ENCODE data around the gene PRTG.
"Not testable (repeated sequence)": the region's sequence is repeated elsewhere in the genome, so short reads cannot be mapped to it uniquely, and the experiment has no call there.

PRTG gene

DNA sequence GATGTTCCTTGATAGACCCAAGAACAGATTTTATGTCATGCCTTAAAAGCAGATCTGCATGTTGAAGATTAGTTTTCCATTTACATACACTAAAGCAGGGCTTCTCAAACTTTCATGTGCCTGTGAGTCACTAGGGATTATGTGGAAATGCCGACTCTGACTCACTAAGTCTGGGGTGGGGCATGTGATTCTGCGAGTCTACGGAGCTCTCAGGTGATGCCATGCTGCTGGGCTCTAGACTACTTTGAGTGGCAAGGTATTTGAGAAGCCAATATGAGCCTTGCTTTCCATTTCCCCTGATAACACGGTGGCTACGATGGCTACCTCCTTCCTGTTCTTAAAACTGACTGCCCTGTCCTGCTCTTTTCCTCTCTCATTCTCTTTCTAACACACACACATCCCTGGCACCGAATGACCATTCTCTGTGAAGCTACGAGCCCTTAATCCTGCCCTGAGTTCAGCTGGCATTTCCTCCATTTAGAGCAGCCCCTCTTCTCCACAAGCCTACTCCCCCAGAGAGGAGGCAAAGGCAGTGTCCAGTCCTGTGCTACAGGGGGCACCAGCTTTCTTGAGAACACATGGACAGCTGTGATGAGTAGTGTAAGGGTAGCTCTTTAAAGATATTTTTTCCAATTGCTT is 115.1 kb downstream of the PRTG start:
- no peak for DNase-seq

DNA sequence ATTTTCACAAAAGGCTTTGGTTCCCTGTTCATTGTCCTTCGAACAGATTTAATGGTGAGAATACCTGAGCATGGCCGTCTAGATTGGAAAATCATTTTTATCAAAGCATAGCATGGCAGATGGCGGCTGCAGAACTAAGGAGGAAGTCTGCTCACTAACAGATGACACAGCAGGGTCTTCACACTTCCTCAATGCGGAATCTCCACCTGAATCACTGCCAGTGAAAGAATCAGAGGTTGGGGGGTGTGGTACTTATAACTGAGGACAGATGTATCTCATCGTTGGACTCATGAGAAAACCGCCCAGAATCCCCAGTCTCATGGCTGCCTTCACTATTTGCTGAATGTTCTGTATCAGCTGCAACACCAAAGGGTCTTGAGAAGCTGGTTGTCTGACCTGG is 123.2 kb downstream of the PRTG start:
- DNase-seq: no peak

DNA sequence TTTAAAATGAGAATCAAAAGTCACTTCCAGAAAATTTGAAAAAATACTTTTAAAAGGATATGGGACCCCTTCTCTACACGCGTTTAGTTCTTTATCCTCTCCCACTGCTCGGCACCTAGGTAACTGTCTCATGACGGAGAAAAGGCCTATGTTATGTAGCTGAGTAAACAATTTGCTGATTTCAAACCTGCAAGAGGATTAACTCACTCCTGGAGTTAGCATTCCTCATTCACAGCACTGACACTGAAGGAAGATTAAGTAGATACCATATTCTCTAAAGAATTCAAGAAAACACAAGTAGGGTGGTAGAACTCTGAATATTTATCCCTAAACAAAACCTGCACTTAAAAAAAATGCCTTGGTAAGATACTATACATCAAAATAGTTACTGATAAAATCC is 124.6 kb downstream of the PRTG start:
- no peak for DNase-seq

DNA sequence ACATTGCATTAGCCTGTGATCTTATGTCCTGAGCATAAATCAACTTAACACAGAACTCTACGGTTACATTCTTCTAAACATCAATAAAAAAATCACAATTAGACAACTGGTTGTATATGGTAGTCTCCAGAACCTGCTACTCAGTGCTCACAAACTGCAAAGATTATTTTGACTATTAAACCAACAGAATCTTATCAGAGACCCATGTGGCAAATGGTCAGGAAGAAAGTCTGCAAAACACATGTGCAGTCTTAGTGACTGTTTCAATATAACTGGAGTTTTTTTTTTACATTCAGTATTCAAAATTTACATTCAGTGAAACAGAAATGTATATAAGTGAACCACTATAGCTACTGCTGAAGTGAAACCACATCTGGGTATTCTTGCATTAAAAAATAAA is 127.5 kb downstream of the PRTG start:
- no peak for DNase-seq

DNA sequence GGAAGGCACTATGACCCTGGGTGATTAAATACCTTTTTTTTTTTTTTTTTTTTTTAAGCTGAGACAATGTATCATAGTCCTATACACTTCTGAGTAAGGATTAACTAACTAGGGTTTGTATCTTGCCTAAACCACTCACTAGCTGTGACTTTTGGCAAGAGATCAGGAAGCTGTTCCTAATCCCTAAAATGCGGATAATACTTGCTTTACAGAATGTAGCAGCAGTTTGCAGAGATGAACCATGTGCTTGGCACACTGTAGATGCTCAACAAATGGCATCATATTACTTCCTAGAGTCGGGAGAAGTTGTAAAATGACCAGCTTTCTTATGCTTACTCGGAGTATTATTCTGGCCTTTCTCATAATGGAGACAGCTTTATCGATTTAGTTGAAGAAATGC is 129.2 kb downstream of the PRTG start:
- DNase-seq: no peak

DNA sequence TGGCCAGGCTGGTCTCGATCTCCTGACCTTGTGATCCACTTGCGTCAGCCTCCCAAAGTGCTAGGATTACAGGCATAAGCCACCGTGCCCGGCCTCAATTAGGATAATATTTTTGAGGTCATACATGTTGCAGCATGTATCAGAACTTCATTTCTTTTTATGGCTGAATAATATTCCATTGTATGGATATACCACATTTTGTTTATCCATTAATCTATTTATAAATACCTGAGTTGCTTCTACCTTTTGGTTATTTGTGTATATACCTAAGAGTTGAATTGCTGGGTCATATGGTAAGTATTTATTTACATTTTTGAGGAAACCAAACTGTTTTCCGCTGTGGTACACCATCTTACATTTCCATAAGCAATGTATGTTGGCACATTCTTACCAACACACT is 136.7 kb downstream of the PRTG start:
- DNase-seq: no peak

DNA sequence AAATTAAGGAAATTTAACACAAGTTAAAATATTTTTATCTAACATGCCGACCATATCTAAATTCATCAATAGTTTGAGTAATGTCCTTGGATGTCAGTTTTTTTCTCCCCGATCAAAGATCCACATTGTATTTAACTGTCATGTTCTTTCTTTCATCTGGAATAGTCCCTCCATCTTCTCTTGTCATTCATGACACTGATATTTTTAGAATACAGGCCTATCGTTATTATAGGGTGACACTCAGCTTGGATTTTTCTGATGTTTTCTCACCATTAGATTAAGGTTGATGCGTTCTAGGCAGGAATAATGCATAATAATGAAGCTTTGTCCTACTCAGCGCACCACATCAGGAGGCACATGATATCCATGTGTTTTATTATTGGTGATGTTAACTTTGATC is 141.6 kb downstream of the PRTG start:
- DNase-seq: no peak

DNA sequence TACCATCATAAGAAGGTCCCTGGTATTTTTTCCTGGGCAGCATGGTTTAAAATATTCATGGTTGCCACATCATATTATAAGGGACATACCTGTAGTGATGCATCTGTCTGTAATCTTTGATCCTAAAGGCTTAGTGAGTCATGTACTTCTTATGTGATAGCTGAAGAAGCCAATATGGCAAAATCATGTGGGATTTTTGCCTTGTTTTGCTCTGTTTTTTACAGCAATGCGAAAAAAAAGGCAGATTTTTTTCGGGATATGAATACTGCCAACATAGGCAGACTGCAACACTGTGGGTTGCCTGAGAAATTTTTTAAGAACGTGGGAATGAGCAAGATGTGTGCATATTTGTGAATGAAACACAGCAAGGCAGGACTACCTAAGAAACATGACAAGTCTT is 143.5 kb downstream of the PRTG start:
- no peak for DNase-seq

DNA sequence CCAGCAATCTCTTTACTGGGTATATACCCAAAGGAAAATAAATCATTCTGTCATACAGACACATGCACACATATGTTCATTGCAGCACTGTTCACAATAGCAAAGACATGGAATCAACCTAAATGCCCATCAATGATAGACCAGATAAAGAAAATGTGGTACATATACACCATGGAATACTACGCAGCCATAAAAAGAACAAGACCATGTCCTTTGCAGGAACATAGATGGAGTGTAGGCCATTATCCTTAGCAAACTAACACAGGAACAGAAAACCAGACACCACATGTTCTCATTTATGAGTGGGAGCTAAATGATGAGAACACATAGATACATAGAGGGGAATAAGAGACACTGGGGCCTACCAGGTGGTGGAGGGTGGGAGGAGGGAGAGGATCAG is 149.9 kb downstream of the PRTG start:
- DNase-seq: not testable (repeated sequence)

DNA sequence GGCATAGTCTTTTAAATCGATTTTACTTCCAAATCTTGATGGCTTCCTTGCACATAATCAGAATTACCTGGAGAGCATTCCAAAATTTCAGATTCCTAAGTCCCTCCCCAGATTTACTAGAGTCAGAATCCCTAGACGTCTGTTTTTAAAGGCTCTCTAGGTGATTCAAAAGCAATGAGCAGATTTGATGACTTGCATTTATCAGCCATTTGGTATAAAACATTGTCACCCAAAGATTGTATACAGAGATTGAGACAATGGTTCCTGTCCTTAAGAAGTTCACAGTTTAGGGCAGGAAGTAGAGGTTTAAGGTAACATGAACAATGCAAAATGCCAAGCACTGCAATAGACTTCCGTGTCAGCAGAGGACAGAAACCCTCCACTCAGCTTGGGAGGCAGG is 152.2 kb downstream of the PRTG start:
- no peak for DNase-seq

DNA sequence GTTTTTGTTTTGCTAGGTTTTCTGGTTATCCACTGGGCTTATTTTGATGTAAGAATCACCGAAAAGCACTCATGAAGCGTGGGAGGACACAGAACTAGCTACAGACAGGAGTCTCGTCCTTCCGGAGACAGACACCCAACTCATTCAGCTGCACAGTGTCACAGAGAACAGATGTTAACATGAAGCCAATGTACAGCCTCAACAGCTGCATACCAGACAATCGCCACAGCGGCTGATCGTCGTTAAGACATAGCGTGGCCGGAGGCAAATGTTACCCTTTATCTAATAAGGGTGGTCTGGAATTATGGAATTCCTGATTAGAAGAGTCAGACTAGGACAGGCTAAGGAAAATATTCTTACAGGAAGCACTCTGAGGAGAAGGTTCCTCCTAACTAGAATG is 153.7 kb downstream of the PRTG start:
- DNase-seq: no peak

DNA sequence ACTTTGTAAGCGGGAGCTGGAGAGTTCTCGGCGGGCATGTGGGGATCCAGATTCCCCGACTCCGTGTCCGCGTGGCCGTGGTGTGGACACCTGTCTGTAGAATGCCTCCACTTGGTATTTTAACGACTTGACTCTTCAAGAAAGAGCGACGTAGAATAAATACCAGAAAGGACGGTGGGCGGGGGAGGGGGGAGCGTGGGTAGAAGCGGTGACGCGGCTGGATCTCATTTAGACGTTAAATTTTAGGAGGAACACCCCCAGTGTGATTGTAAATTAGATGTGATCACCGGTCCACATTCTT is 154.2 kb downstream of the PRTG start:
- no peak for DNase-seq

DNA sequence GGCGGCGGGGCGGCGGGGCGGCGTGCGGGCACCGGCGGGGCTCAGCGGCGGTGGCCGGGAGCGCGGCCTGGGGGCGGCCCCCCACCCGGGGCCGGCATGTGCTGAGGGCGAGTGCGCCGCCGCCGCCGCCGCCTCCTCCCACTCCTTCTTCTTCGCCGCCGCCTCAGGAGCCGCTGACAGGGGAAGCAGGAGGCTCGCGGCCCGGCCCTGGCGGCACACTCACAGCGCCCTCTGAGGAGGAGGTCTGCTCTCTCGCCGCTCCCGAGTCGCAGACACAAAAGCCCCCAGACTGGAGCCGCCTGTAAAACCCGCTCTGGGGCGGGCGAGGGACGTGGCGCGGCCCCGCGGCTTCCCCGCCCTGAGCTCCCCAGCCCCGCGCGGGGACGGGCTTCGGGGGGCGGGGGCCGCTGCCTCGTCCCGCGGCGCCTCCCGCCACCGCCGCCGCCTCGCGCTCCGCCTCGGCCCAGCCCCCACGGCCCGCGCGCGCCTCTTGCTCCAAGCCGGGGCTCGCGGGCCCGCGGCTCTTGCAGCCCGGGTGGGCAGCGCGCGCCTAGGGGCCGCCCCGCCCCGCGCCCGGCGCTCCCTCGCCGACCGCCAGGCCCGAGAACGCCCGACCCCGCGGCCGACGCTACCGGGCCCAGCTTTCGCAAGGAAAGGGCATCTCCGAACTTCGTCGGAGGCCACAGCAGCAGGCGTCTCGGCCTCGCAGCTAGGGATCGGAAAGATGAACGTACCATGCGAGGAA is 154.7 kb downstream of the PRTG start, which contains the start of gene PYGO1:
Gene PYGO1 (minus strand): TSS at position 276 of the 745 bp plus-strand sequence. CDS start 462 bp downstream, outside the sequence.
- DNase-seq: no peak

DNA sequence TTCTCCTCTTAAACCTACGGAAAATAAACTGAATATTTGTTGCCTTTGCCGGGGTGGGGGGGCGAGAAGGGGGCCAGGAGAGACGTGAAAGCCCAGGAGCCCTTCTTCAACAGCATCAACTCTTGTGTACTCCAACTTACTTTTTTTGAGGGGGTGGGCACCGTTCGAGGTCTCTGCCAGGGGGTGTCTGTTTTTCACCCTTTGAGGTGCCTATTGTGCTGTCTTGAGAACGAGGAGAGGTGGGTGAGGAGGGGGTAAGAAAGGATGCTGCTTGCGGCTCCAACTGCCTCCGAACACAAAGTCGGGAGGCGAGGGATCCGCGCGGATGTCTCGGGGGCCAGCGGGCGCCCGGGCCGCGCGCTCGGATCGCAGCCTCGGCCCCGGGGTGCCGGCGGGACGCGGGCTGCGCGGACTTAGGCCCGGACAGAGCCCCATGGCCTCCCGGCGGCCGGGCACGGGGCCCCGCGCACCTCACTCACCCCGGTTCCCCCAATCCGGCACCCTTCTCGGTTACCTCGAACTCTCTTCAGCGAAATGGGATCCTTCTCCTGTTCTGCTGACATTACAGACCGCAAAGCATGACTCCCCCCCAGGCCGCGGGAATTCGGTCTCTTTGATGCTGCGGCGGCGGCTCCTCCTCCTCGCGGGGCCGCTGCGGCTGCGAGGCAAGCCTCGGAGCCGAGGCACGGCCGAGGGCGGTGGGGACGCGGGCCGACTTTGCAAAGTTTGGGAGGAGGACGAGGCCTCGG is 155.5 kb downstream of the PRTG start:
- no peak for DNase-seq

DNA sequence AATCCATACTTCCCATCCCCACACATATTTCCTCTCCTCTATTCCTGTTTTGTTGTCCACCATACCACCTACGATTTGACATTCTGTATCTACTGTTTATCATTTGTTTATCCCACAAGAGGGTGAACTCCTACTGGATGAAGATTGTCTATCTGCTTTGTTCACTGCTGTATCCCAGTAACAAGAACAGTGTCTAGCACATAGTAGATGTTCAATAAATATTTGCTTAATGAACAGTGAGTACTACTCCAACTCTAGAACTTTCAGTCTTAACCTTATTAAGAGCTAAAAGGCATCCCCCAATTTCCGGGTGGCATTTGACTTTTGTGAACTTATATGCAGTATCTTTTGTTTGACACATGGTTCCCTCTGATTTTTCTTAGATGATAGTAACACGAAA is 156.1 kb downstream of the PRTG start:
- no peak for DNase-seq

DNA sequence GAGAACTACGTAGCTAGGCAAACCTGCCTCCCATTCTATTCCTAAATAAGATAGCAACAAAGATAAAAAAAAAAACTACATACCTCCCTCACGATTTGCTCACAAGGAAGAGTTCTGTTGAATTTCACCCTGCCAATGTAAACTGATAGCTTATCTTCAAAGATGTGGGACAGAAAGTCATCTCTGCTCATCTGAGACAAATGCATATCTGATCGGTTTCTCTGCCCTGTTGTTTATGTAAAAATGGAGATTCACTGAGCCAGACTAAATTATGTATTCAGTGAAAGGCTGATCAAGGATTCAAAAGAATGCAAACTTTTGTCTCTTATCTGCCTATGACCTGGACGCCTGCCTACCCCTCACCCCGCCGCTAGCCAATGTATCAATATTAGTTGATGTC is 166.0 kb downstream of the PRTG start:
- DNase-seq: no peak

DNA sequence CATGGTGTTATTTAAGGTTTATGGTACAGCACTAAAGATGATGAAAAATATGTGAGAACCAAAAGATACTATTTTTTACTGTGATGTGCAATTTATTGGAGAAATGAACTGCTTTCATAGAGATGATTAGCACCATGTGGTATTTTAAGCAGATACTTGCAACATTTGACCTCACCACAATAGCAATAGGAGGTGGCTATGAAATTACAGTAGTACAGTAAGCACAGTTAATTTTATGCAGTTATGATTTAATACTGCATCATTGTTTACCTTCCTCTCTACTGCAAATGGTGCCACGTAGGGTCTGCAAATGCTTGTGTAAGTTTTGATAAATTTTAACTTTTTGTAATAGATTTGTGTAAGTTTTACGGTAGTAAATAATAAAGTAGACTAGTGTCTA is 168.9 kb downstream of the PRTG start:
- DNase-seq: no peak

DNA sequence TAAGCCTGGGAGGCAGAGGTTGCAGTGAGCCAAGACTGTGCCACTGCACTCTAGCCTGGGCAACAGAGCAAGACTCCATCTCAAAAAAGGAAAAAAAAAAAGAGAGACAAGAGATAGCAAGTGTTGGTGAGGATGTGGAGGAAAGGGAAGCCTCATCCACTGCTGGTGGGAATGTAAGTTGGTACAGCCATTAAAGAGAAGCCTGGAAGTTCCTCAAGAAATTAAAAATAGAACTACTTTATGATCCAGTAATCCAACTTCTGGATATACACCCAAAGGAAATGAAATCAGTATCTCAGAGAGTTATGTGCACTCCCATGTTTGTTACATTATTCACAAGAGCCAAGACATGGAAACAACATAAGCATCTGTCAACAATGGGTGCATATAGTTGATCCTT is 169.7 kb downstream of the PRTG start:
- DNase-seq: no peak

DNA sequence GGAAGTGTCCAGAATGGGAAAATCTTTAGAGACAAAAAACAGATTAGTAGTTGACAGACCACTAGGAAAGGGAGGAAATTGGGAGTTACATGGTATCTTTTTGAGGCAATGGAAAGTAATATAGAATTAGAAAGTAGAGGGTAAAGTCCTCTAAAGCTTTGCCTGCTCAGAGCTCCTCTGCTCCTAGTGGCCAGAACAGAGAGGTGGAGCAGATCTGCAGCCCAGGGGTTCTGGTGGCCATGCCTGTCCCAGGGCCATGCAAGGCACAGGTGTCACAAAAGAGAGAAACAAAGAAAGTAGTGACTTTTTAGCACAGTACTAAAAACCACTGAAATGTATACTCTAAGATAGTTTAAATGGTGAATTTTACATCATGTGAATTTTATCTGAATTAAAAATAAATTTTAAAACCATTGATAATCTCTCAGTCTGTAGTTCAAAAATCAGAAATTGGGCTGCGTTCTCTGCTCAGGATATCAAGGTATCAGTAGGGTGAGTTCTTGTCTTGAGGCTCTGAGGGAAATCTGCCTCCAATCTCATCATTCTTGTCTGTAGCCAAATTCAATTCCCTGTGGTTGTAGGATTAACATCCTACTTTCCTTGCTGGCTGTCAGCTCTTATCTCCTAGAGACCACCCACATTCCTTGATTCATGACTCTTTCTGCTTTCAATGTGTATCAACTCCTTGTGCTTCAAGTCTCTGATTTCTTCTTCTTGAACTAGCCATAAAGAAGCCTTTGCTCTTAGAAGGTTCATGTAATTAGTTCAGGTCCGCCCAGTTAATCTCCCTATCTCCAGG is 178.4 kb downstream of the PRTG start:
- no peak for DNase-seq

DNA sequence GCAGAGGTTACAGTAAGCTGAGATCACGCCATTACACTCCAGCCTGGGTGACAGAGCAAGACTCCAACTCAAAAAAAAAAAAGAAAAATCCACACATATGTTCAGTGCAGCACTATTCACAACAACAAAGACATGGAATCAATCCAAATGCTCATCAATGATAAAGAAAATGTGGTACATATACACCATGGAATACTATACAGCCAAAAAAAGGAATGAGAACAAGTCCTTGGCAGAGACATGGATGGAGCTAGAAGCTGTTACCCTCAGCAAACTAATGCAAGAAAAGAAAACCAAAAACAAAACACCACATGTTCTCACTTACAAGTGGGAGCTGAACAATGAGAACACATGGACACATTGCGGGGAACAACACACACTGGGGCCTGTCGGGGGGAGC is 180.4 kb downstream of the PRTG start:
- DNase-seq: no peak
